ENCODE results near the gene CFAP251. TPM values are rescaled to one million over a fixed set of nuclear protein-coding genes. Genes with fewer than 3 reads are reported as not detected.
A peak's percentile ranks its signal among the peaks of the same experiment; 100 is the strongest.

The CFAP251 gene
- total RNA-seq, 1 experiment from 2014 or later: 3.2 TPM

GRCh38 chr12:121953695-121954094 is 35.3 kb downstream of the CFAP251 start:
- no peaks in the 10 kb centered on the region for H3K9me2 ChIP-seq (replicated peaks; ENCODE audit: low read length)
- H3K9me3 ChIP-seq (ENCODE audit: low read length): no peaks in the 10 kb centered on the region
- ChIA-PET POLR2A (ENCODE audit: unreplicated experiment) (no interaction called here), CTCF (interaction anchor here (1.1 kb wide), 1 partner anchor 69 kb away, joined by 8 read pairs; no protein-coding TSS in a partner anchor)
- BruUV-seq (replicated peaks): no TSS peak
- no peaks in the 10 kb centered on the region for H4K20me1 ChIP-seq (ENCODE audit: low read length)
- H3K4me2 ChIP-seq (ENCODE audit: low read length): no peak overlapping the region
- H3K9ac ChIP-seq (ENCODE audit: low read length): no peak overlapping the region
- H2AFZ ChIP-seq (ENCODE audit: low read length): no peak overlapping the region
- intact Hi-C loops (cut with micrococcal nuclease): loop anchor here (2.0 kb wide), 1 partner anchor 69 kb away; no protein-coding TSS in a partner anchor
- H3K4me3 ChIP-seq (ENCODE audit: low read length): no peak overlapping the region
- peaks cover 4% of the 10 kb centered on the region for H3F3A ChIP-seq (ENCODE audit: low read length, unreplicated experiment)
- ATAC-seq (peak; percentile 95), DNase-seq (peak; percentile 47)
- H3K36me3 ChIP-seq (ENCODE audit: low read depth, low read length): no peaks in the 10 kb centered on the region
- no peak overlapping the region for H3K27ac ChIP-seq (ENCODE audit: low read length)
- TF ChIP-seq EZH2phosphoT487 (IDR thresholded peaks at IDR 0.05; ENCODE audit: borderline replicate concordance, low read length): no peak
- no peaks in the 10 kb centered on the region for H3K27me3 ChIP-seq (ENCODE audit: low read length)
- H3K4me1 ChIP-seq (ENCODE audit: insufficient read depth, low read length): peaks cover 12% of the 10 kb centered on the region; the same call in 1 of the 2 replicates
- no peaks in the 10 kb centered on the region for H3K79me2 ChIP-seq (ENCODE audit: low read length)

- Histone ChIP-seq H3K9me2 (replicated peaks; ENCODE audit: low read length) (no peaks in the 10 kb centered on the region), H3K27me3 (ENCODE audit: low read length) (no peaks in the 10 kb centered on the region), H3K4me1 (ENCODE audit: insufficient read depth, low read length) (peaks cover 6% of the 10 kb centered on the region; the same call in 1 of the 2 replicates), H3K9ac (ENCODE audit: low read length) (no peak overlapping the region), H3K36me3 (ENCODE audit: low read depth, low read length) (no peaks in the 10 kb centered on the region), H3K27ac (ENCODE audit: low read length) (no peak overlapping the region), H2AFZ (ENCODE audit: low read length) (no peak overlapping the region), H3K4me2 (ENCODE audit: low read length) (no peak overlapping the region), H4K20me1 (ENCODE audit: low read length) (no peaks in the 10 kb centered on the region), H3K4me3 (ENCODE audit: low read length) (no peak overlapping the region), H3K79me2 (ENCODE audit: low read length) (no peaks in the 10 kb centered on the region), H3K9me3 (ENCODE audit: low read length) (no peaks in the 10 kb centered on the region), H3F3A (ENCODE audit: low read length, unreplicated experiment) (no peaks in the 10 kb centered on the region)
- ATAC-seq: peak; percentile 52
- no TSS peak for BruUV-seq (replicated peaks)
- POLR2A ChIA-PET (ENCODE audit: unreplicated experiment): no interaction called here
- intact Hi-C loops (cut with micrococcal nuclease): loop anchor here (1.0 kb wide), 1 partner anchor 68 kb away; no protein-coding TSS in a partner anchor
- TF ChIP-seq EZH2phosphoT487 (IDR thresholded peaks at IDR 0.05; ENCODE audit: borderline replicate concordance, low read length) (no peak), CTCF (conservative IDR thresholded peaks at IDR 0.05; ENCODE audit: low read depth, low read length) (peak; percentile 91), EZH2 (IDR thresholded peaks at IDR 0.05; ENCODE audit: low read length, unreplicated experiment) (no peak)
- peak; percentile 67 for DNase-seq
- CTCF ChIA-PET: interaction anchor here (0.6 kb wide), 1 partner anchor 44 kb away, joined by 3 read pairs; no protein-coding TSS in a partner anchor
Observed at GRCh38 chr12:121955258-121956237, 37.2 kb downstream of the CFAP251 start.

GRCh38 chr12:121957861-121958515 is 39.6 kb downstream of the CFAP251 start:
- no peaks in the 10 kb centered on the region for H3K9me3 ChIP-seq (ENCODE audit: low read length)
- H3K79me2 ChIP-seq (ENCODE audit: low read length): no peaks in the 10 kb centered on the region
- no peak overlapping the region for H3K27ac ChIP-seq (ENCODE audit: low read length)
- POLR2A ChIA-PET (ENCODE audit: unreplicated experiment): no interaction called here
- BruUV-seq (replicated peaks): no TSS peak
- H3K4me1 ChIP-seq (ENCODE audit: insufficient read depth, low read length): peaks cover 6% of the 10 kb centered on the region; the same call in 1 of the 2 replicates
- H3K27me3 ChIP-seq (ENCODE audit: low read length): no peaks in the 10 kb centered on the region
- H3K9ac ChIP-seq (ENCODE audit: low read length): no peak overlapping the region
- CTCF ChIA-PET: interaction anchor here (0.6 kb wide), 1 partner anchor 70 kb away, joined by 3 read pairs; no protein-coding TSS in a partner anchor
- no peaks in the 10 kb centered on the region for H4K20me1 ChIP-seq (ENCODE audit: low read length)
- H3K4me3 ChIP-seq (ENCODE audit: low read length): no peak overlapping the region
- H3F3A ChIP-seq (ENCODE audit: low read length, unreplicated experiment): no peaks in the 10 kb centered on the region
- H3K36me3 ChIP-seq (ENCODE audit: low read depth, low read length): no peaks in the 10 kb centered on the region
- H2AFZ ChIP-seq (ENCODE audit: low read length): no peak overlapping the region
- H3K9me2 ChIP-seq (replicated peaks; ENCODE audit: low read length): no peaks in the 10 kb centered on the region
- H3K4me2 ChIP-seq (ENCODE audit: low read length): no peak overlapping the region
- TF ChIP-seq EZH2 (IDR thresholded peaks at IDR 0.05; ENCODE audit: low read length, unreplicated experiment): no peak
- TF ChIP-seq EZH2phosphoT487 (IDR thresholded peaks at IDR 0.05; ENCODE audit: borderline replicate concordance, low read length): no peak
- no peak for TF ChIP-seq CTCF (conservative IDR thresholded peaks at IDR 0.05; ENCODE audit: low read depth, low read length)
- no peak for ATAC-seq
- intact Hi-C loops (cut with micrococcal nuclease): no loop called here
- DNase-seq: no peak
